H9 (cell line): ENCODE measurements around the gene BIN1. TPM values are rescaled to one million over a fixed set of nuclear protein-coding genes. Genes with fewer than 3 reads are reported as not detected.

Experiments
- DNase-seq: peaks from one replicate; pipeline ENCODE4 v3.0.0-alpha.2; 2017
- H2AFZ ChIP-seq: one replicate; pipeline ENCODE4 v1.6.1; 2013; ENCODE audit warnings: mild to moderate bottlenecking, low read length, control low read depth, moderate library complexity
- H2AK5ac ChIP-seq: 2 replicates; pipeline ENCODE4 v1.6.1; 2013; ENCODE audit warnings: low read length, control low read depth, mixed read lengths; ENCODE audit not compliant: insufficient read length
- H2BK120ac ChIP-seq: one replicate; pipeline ENCODE4 v1.6.1; 2013; ENCODE audit warnings: low read depth, mild to moderate bottlenecking, low read length, control low read depth, inconsistent platforms; ENCODE audit not compliant: poor library complexity, severe bottlenecking
- H2BK12ac ChIP-seq: 2 replicates; pipeline ENCODE4 v1.6.1; 2013; ENCODE audit warnings: low read length, control low read depth, mixed read lengths, low read depth; ENCODE audit not compliant: insufficient read length
- H2BK15ac ChIP-seq: 2 replicates; pipeline ENCODE4 v1.6.1; 2013; ENCODE audit warnings: low read depth, low read length, control low read depth
- H2BK20ac ChIP-seq: one replicate; pipeline ENCODE4 v1.6.1; 2013; ENCODE audit warnings: low read depth, mild to moderate bottlenecking, low read length, control low read depth, inconsistent platforms; ENCODE audit not compliant: poor library complexity, severe bottlenecking
- H2BK5ac ChIP-seq: 2 replicates; pipeline ENCODE4 v1.6.1; 2013; ENCODE audit warnings: low read length, control low read depth, mixed read lengths; ENCODE audit not compliant: insufficient read length
- H3K14ac ChIP-seq: 2 replicates; pipeline ENCODE4 v1.6.1; 2013; ENCODE audit warnings: low read length, control low read depth; ENCODE audit not compliant: insufficient read depth
- H3K18ac ChIP-seq: 2 replicates; pipeline ENCODE4 v1.6.1; 2013; ENCODE audit warnings: low read depth, mild to moderate bottlenecking, mixed read lengths, low read length, control low read depth; ENCODE audit not compliant: insufficient read length
- H3K23ac ChIP-seq: 2 replicates; pipeline ENCODE4 v1.6.1; 2013; ENCODE audit warnings: low read length, control low read depth, mixed read lengths, low read depth; ENCODE audit not compliant: insufficient read length
- H3K23me2 ChIP-seq: 2 replicates; pipeline ENCODE4 v1.6.1; 2013; ENCODE audit warnings: low read depth, mild to moderate bottlenecking, mixed read lengths, low read length, control low read depth; ENCODE audit not compliant: insufficient read length, poor library complexity, severe bottlenecking
- H3K27ac ChIP-seq: 2 replicates; pipeline ENCODE4 v1.5.1; 2013; ENCODE audit warnings: low read length, control low read depth, mixed read lengths, low read depth; ENCODE audit not compliant: insufficient read length
- H3K27me3 ChIP-seq: 2 replicates; pipeline ENCODE4 v1.6.1; 2013; ENCODE audit warnings: low read length, control low read depth, inconsistent platforms; ENCODE audit not compliant: insufficient read depth
- H3K4ac ChIP-seq: 2 replicates; pipeline ENCODE4 v1.6.1; 2013; ENCODE audit warnings: low read depth, mild to moderate bottlenecking, control low read depth, inconsistent platforms, low read length, moderate library complexity
- H3K4me1 ChIP-seq: 2 replicates; pipeline ENCODE4 v1.6.1; 2013; ENCODE audit warnings: low read length, control low read depth, inconsistent platforms; ENCODE audit not compliant: insufficient read depth
- H3K4me2 ChIP-seq: 2 replicates; pipeline ENCODE4 v1.6.1; 2013; ENCODE audit warnings: low read length, control low read depth, mixed read lengths; ENCODE audit not compliant: insufficient read length, insufficient read depth
- H3K56ac ChIP-seq: 2 replicates; pipeline ENCODE4 v1.6.1; 2013; ENCODE audit warnings: low read depth, mild to moderate bottlenecking, mixed read lengths, low read length, control low read depth; ENCODE audit not compliant: insufficient read length
- H3K79me1 ChIP-seq: 2 replicates; pipeline ENCODE4 v1.6.1; 2013; ENCODE audit warnings: low read depth, mild to moderate bottlenecking, moderate library complexity, low read length, control low read depth, inconsistent platforms; ENCODE audit not compliant: insufficient read depth, poor library complexity, severe bottlenecking
- H3K79me2 ChIP-seq: 2 replicates; pipeline ENCODE4 v1.6.1; 2013; ENCODE audit warnings: low read length, control low read depth, inconsistent platforms; ENCODE audit not compliant: insufficient read depth
- H3K9ac ChIP-seq: 2 replicates; pipeline ENCODE4 v1.6.1; 2013; ENCODE audit warnings: low read length, control low read depth, mixed read lengths; ENCODE audit not compliant: insufficient read length; ENCODE audit errors: extremely low read depth
- H3K9me3 ChIP-seq: one replicate; pipeline ENCODE4 v1.6.1; 2013; ENCODE audit warnings: low read depth, low read length, inconsistent platforms; ENCODE audit not compliant: control insufficient read depth
- H3T11ph ChIP-seq: one replicate; pipeline ENCODE4 v1.6.1; 2013; ENCODE audit warnings: mild to moderate bottlenecking, low read length, control low read depth, inconsistent platforms
- H4K20me1 ChIP-seq: one replicate; pipeline ENCODE4 v1.6.1; 2013; ENCODE audit not compliant: control insufficient read depth, insufficient read length, insufficient read depth
- H4K5ac ChIP-seq: 2 replicates; pipeline ENCODE4 v1.6.1; 2013; ENCODE audit warnings: low read depth, mild to moderate bottlenecking, mixed read lengths, low read length, control low read depth; ENCODE audit not compliant: insufficient read length
- H4K8ac ChIP-seq: replicated peaks from 2 replicates; pipeline ENCODE4 v1.6.1; 2013; ENCODE audit warnings: low read length, control low read depth, mixed read lengths, low read depth; ENCODE audit not compliant: insufficient read length
- H4K91ac ChIP-seq: 2 replicates; pipeline ENCODE4 v1.6.1; 2013; ENCODE audit warnings: low read depth, mild to moderate bottlenecking, moderate library complexity, mixed read lengths, low read length, control low read depth; ENCODE audit not compliant: insufficient read length
- H3K27ac Mint-ChIP-seq, 3 experiments: 2 replicates in 2 of 3; 3 replicates in 1 of 3; pipeline ENCODE4 v1.8.0; 2020 to 2021; ENCODE audit warnings: mixed read lengths in 3 of 3, mild to moderate bottlenecking in 1 of 3, moderate library complexity in 1 of 3
- H3K27me3 Mint-ChIP-seq: 2 replicates; pipeline ENCODE4 v1.8.0; 2021; ENCODE audit warnings: low read depth, mild to moderate bottlenecking, moderate library complexity, mixed read lengths
- H3K36me3 Mint-ChIP-seq, 3 experiments: 2 replicates in 2 of 3; 3 replicates in 1 of 3; pipeline ENCODE4 v1.8.0; 2020 to 2021; ENCODE audit warnings: low read depth in 3 of 3, mixed read lengths in 3 of 3; ENCODE audit not compliant: insufficient read depth in 1 of 3
- H3K4me1 Mint-ChIP-seq, 2 experiments: 2 replicates each; pipeline ENCODE4 v1.8.0; 2020; ENCODE audit warnings: mixed read lengths in 2 of 2
- H3K4me3 Mint-ChIP-seq, 2 experiments: 2 replicates in 1 of 2; 3 replicates in 1 of 2; pipeline ENCODE4 v1.8.0; 2020 to 2021; ENCODE audit warnings: mild to moderate bottlenecking in 2 of 2, mixed read lengths in 2 of 2, moderate library complexity in 1 of 2
- H3K9me3 Mint-ChIP-seq, 2 experiments: 2 replicates in 1 of 2; 3 replicates in 1 of 2; pipeline ENCODE4 v1.8.0; 2020; ENCODE audit warnings: mild to moderate bottlenecking in 2 of 2, mixed read lengths in 2 of 2, moderate library complexity in 1 of 2
- WGBS: extraction: QIAGEN DNeasy Blood & Tissue Kit; methylation state at CpG from one replicate; pipeline ENCODE4 v1.1.7; 2013; ENCODE audit warnings: missing lambda C conversion rate, low lambda C conversion rate, mixed read lengths; ENCODE audit not compliant: insufficient read length; ENCODE audit errors: extremely low coverage; 5-methylcytosine and 5-hydroxymethylcytosine counted together
- total RNA-seq: library from RNA; stranded (reverse); gene quantifications from 2 replicates; pipeline ENCODE4 v1.2.1, GENCODE V29; 2021
- TF ChIP-seq, protein P1 (sequence below): fragments of 200-600 bp; sonication (generic); conservative IDR thresholded peaks from 3 replicates; pipeline ENCODE4 v1.8.0; 2021; ENCODE audit warnings: antibody characterized with exemption, mild to moderate bottlenecking

Gene BIN1
- total RNA-seq, 1 experiment from 2014 or later: 32.0 TPM

DNA sequence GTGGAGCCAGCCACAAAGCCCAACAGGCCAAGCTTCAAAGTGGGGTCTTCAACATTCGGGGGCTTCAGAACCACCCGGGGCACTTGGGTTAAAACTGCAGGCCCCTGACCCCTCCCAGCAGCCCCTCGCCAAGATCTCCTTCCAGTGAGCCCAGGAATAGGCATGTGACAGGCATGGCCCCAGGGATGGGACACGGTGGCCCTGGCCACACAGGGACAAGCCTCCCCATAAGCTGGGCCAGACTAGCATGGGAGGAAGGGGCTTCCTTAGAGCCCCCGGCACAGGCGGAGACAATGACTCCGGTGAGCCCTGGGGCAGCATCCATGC lies 52.4 kb downstream of the BIN1 start:
- Histone ChIP-seq H3K9me3 (no peaks in the 10 kb centered on the region), H4K91ac (no peak overlapping the region), H4K20me1 (no peaks in the 10 kb centered on the region), H3K4ac (no peak overlapping the region), H2BK12ac (no peak overlapping the region), H3K27ac (no peak overlapping the region), H2BK15ac (no peak overlapping the region), H3K9ac (no peak overlapping the region), H3K23ac (no peak overlapping the region), H3K18ac (no peak overlapping the region), H3K4me1 (no peaks in the 10 kb centered on the region), H3K79me1 (no peaks in the 10 kb centered on the region), H2BK120ac (no peak overlapping the region), H3T11ph (no peak overlapping the region), H4K8ac (no peak overlapping the region), H3K27me3 (no peaks in the 10 kb centered on the region), H3K23me2 (no peaks in the 10 kb centered on the region), H3K56ac (no peak overlapping the region), H2BK20ac (no peak overlapping the region), H3K14ac (no peak overlapping the region), H2BK5ac (no peak overlapping the region), H3K4me2 (no peak overlapping the region), H3K79me2 (no peaks in the 10 kb centered on the region), H4K5ac (no peak overlapping the region), H2AFZ (no peak overlapping the region), H2AK5ac (no peak overlapping the region)
- Mint-ChIP-seq H3K4me3 (no peak overlapping the region), H3K27ac (no peak overlapping the region), H3K4me1 (peaks cover 2 to 14% of the 10 kb centered on the region in 2 experiments; a peak in 3 of 4 replicates), H3K9me3 (no peaks in the 10 kb centered on the region; a peak in 1 of 5 replicates), H3K36me3 (peaks cover 3 to 7% (median 4%) of the 10 kb centered on the region in 3 experiments; a peak in 3 of 7 replicates), H3K27me3 (no peaks in the 10 kb centered on the region)
- TF ChIP-seq, protein P1, sequence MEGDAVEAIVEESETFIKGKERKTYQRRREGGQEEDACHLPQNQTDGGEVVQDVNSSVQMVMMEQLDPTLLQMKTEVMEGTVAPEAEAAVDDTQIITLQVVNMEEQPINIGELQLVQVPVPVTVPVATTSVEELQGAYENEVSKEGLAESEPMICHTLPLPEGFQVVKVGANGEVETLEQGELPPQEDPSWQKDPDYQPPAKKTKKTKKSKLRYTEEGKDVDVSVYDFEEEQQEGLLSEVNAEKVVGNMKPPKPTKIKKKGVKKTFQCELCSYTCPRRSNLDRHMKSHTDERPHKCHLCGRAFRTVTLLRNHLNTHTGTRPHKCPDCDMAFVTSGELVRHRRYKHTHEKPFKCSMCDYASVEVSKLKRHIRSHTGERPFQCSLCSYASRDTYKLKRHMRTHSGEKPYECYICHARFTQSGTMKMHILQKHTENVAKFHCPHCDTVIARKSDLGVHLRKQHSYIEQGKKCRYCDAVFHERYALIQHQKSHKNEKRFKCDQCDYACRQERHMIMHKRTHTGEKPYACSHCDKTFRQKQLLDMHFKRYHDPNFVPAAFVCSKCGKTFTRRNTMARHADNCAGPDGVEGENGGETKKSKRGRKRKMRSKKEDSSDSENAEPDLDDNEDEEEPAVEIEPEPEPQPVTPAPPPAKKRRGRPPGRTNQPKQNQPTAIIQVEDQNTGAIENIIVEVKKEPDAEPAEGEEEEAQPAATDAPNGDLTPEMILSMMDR: no peak
- WGBS: no CpG with 5 or more reads among the region's 7 CpGs
- no peak for DNase-seq
